Upper lobe of left lung (tissue), 4 donors: ENCODE data around the gene NOLC1.

Experiments used
- CTCF ChIP-seq, 6 experiments: fragments of 450-650 bp in 4 of 6; fragments of 200-600 bp in 2 of 6; sonication (generic) in 2 of 6; IDR thresholded peaks; one replicate each; pipeline ENCODE4 v1.5.1; 2016 to 2019; ENCODE audit warnings: antibody characterized with exemption in 6 of 6
- EP300 ChIP-seq, 4 donors: sonication (generic); formaldehyde crosslinking; IDR thresholded peaks; one replicate each; pipeline ENCODE4 v1.5.1; 2017; ENCODE audit warnings: antibody characterized with exemption in 4 of 4, control low read depth in 2 of 4
- POLR2AphosphoS5 ChIP-seq, 2 donors: sonication (generic); formaldehyde crosslinking; IDR thresholded peaks; one replicate each; pipeline ENCODE4 v1.5.1; 2017; ENCODE audit warnings: antibody characterized with exemption in 2 of 2

DNA sequence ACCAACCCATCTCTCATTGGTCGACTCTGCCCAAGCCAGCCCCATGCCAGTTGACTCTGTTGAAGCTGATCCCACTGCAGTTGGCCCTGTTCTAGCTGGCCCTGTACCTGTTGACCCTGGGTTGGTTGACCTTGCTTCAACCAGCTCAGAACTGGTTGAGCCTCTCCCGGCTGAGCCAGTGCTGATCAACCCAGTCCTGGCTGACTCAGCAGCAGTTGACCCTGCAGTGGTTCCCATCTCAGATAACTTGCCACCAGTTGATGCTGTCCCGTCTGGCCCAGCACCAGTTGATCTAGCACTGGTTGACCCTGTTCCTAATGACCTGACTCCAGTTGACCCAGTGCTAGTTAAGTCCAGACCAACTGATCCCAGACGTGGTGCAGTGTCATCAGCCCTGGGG is 12.0 kb upstream of the NOLC1 start:
- TF ChIP-seq EP300 (IDR thresholded peaks at IDR 0.05) (no peak), CTCF (IDR thresholded peaks at IDR 0.05) (no peak), POLR2AphosphoS5 (IDR thresholded peaks at IDR 0.05) (no peak)
